Measurements from ENCODE around the gene SIX1. TPM values are rescaled to one million over a fixed set of nuclear protein-coding genes. Genes with fewer than 3 reads are reported as not detected.
A peak's percentile ranks its signal among the peaks of the same experiment; 100 is the strongest.

Gene SIX1
- total RNA-seq, 1 donor from 2014 or later, result 5.3 TPM

DNA sequence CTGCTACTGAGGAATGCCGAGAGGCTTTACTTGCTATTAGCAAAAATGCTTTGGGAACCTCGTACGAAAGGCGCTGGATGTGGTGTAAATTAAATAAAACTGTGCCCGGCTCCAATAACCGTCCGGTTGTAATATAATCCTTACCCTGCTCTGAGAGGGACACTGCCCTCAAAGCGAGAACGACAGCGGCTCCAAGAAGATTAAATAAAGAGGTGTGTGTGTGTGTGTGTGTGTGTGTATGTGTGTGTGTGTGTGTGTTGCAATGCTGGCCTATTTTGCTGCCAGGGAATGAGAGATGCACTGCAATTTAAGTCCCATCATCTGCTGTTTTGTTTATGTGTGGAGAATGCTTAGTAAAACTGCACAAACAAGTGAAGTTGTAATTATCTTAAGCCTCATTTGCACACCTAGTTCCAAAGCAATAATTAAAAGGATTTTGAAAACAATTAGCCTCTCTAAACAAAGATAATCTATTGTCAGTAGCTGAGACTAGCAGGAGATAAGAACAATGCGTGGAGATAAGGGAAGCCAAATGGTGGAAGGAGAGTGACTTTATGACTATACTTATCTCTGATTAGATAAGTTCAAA is 1.2 kb upstream of the SIX1 start:
- H3K27me3 ChIP-seq (ENCODE audit: control insufficient read depth, insufficient read depth, low read length), result no peaks in the 10 kb centered on the region
- TF ChIP-seq, protein P1, sequence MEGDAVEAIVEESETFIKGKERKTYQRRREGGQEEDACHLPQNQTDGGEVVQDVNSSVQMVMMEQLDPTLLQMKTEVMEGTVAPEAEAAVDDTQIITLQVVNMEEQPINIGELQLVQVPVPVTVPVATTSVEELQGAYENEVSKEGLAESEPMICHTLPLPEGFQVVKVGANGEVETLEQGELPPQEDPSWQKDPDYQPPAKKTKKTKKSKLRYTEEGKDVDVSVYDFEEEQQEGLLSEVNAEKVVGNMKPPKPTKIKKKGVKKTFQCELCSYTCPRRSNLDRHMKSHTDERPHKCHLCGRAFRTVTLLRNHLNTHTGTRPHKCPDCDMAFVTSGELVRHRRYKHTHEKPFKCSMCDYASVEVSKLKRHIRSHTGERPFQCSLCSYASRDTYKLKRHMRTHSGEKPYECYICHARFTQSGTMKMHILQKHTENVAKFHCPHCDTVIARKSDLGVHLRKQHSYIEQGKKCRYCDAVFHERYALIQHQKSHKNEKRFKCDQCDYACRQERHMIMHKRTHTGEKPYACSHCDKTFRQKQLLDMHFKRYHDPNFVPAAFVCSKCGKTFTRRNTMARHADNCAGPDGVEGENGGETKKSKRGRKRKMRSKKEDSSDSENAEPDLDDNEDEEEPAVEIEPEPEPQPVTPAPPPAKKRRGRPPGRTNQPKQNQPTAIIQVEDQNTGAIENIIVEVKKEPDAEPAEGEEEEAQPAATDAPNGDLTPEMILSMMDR (IDR thresholded peaks at IDR 0.05; ENCODE audit: insufficient read depth, low read length, severe bottlenecking), result no peak
- peak overlapping the region; percentile 87 for H3K4me3 ChIP-seq (ENCODE audit: low read depth, low read length)
- DNase-seq (ENCODE audit: low read depth), result peak; percentile 22
- no peaks in the 10 kb centered on the region for H3K36me3 ChIP-seq (ENCODE audit: control insufficient read depth, insufficient read depth, low read length)
- FAIRE-seq, result no peak

DNA sequence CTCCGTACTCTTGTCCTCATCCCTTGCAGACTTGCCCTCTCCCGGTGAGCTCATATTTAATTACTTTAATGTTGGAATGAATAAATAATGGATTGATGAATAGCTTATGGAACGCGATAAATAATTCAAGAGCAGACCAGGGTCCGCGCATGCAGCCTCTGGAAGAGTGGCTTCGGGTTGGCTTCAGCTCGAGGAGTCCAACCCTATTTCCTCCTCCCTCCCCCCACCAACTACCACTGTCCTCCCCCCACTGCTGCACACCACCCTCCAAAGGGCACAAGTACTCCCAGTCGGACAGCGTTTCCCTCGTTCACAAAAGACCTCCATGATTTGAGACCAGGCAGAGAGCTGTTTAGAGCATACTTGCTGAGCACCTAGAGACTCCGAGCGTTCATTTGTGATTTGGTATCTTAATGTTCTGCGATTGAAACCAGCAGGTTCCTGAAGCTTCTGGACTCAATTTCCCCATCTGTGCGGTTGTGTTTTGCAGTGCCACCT is 647 bp upstream of the SIX1 start:
- no peaks in the 10 kb centered on the region for H3K36me3 ChIP-seq (ENCODE audit: control insufficient read depth, insufficient read depth, low read length)
- no peaks in the 10 kb centered on the region for H3K27me3 ChIP-seq (ENCODE audit: control insufficient read depth, insufficient read depth, low read length)
- TF ChIP-seq, protein P1 (IDR thresholded peaks at IDR 0.05; ENCODE audit: insufficient read depth, low read length, severe bottlenecking), result no peak
- DNase-seq (ENCODE audit: low read depth), result peak; percentile 40
- FAIRE-seq, result no peak
- peak overlapping the region; percentile 87 for H3K4me3 ChIP-seq (ENCODE audit: low read depth, low read length)

DNA sequence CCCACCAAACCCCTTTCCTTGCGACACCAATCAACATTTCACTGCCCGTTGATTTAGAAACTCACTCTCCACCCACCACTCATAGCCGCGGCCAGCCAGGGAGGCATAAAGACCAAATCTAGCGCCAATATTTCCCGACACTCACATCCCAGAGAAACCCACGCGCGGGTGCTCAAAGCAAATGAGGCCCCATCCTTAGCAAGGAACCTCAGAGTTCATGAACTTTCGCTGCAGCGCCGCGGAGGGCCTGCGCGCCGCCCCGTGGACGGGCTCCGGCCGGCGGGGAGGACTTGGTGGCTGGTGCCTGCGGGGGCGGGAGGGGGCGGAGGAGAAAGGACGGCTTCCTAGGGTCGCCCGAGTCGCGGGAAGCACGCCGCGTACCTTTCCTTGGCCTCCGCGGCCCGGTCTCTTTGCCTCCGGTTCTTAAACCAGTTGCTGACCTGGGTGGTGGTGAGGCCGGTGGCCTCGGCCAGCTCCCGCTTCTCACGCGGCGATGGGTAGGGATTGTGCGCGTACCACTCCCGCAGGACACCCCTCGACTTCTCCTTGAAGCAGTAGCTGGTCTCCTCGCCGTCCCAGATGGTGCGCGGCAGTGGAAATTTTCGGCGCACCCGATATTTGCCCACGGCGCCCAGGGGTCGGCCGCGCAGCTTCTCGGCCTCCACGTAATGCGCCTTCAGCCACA is 886 bp downstream of the SIX1 start:
- Histone ChIP-seq H3K27me3 (ENCODE audit: control insufficient read depth, insufficient read depth, low read length) (no peaks in the 10 kb centered on the region), H3K4me3 (ENCODE audit: low read depth, low read length) (peak overlapping the region; percentile 87), H3K36me3 (ENCODE audit: control insufficient read depth, insufficient read depth, low read length) (no peaks in the 10 kb centered on the region)
- peak; percentile 13 for DNase-seq (ENCODE audit: low read depth)
- TF ChIP-seq, protein P1 (IDR thresholded peaks at IDR 0.05; ENCODE audit: insufficient read depth, low read length, severe bottlenecking), result peak; percentile 17
- FAIRE-seq, result no peak

DNA sequence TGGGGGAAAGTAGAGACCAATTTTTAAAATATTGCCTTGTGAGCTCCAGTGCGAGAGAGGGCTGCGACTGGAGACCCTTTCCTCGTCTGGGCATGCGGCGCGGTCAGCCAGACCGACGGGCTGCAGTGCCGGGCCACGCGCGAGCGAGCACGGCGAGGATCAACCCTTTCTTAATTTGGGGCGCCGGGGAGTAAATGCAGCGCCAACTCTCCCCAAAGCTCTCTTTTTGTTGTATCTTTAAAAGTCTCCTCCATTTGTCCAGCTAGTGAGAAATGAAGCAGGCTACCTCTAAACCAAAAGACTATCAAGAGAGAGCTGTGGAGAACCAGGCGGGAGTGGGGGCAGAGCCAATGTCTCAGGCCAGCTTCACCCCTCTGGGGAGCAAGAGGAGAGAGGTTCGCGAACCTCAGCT is 1.4 kb downstream of the SIX1 start:
- peak overlapping the region; percentile 87 for H3K4me3 ChIP-seq (ENCODE audit: low read depth, low read length)
- TF ChIP-seq, protein P1 (IDR thresholded peaks at IDR 0.05; ENCODE audit: insufficient read depth, low read length, severe bottlenecking), result no peak
- H3K27me3 ChIP-seq (ENCODE audit: control insufficient read depth, insufficient read depth, low read length), result no peaks in the 10 kb centered on the region
- no peak for DNase-seq (ENCODE audit: low read depth)
- no peak for FAIRE-seq
- peaks cover under 1% of the 10 kb centered on the region for H3K36me3 ChIP-seq (ENCODE audit: control insufficient read depth, insufficient read depth, low read length)

DNA sequence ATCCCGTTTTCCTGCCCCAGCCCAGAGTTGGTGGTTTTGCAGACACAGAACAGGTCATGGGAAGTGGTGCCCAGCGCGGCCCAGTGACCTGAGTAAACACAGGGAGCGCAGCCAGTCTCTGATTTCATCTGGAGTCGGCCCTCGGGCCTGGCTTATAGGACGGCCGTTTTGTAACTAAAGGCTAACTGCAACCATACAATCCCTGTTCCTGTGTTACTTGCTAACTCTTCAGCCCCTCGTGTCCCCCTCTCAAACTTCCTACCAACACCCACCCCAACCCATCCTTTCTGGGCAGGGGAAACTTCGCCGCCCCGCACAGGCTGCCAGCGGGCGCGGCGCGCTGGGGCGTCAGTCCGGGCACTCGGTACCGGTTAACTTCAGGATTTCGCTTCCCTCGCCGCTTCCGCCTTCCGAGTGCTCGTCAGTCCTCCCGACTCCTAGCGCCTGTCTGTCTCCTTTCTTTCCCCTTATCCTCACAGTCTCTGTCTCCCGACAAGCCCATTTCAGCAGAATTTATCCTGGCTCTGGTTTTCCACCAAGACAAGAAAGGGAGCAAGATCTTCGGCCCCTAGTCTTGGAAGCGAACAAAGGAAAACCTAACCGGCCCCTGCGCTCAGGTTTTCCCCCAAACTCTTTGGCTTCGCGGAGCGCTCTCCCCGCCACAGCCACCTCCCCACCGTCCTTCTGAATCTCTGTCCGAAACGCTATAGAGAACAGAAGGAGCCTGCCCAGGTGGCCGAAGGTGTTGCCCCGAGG is 2.0 kb downstream of the SIX1 start:
- Histone ChIP-seq H3K36me3 (ENCODE audit: control insufficient read depth, insufficient read depth, low read length) (peaks cover 1% of the 10 kb centered on the region), H3K4me3 (ENCODE audit: low read depth, low read length) (peak overlapping the region; percentile 87), H3K27me3 (ENCODE audit: control insufficient read depth, insufficient read depth, low read length) (no peaks in the 10 kb centered on the region)
- TF ChIP-seq, protein P1 (IDR thresholded peaks at IDR 0.05; ENCODE audit: insufficient read depth, low read length, severe bottlenecking), result no peak
- FAIRE-seq, result no peak
- peak; percentile 51 for DNase-seq (ENCODE audit: low read depth)
